Measurements from ENCODE around the gene CST7.

DNA sequence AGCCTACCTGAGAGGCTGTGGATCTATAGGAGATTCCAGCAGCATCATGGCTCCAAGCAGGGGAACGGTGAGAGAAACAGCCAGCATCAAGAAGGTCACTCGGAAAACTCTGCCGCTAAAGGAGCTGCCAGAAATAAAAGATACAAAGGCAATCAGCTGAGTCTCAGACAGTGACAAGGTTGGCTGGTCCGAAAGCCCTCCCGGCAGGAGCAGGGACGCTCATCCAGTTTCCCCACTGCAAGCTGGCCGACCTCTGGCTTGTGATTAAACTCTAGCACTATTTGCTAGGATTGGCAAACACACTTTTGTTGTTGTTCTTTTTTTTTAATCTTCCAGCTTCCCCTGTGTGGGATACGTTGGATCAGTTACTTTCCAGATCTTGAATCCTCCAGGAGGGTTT lies 34.8 kb downstream of the CST7 start:
- TF ChIP-seq, protein P1, sequence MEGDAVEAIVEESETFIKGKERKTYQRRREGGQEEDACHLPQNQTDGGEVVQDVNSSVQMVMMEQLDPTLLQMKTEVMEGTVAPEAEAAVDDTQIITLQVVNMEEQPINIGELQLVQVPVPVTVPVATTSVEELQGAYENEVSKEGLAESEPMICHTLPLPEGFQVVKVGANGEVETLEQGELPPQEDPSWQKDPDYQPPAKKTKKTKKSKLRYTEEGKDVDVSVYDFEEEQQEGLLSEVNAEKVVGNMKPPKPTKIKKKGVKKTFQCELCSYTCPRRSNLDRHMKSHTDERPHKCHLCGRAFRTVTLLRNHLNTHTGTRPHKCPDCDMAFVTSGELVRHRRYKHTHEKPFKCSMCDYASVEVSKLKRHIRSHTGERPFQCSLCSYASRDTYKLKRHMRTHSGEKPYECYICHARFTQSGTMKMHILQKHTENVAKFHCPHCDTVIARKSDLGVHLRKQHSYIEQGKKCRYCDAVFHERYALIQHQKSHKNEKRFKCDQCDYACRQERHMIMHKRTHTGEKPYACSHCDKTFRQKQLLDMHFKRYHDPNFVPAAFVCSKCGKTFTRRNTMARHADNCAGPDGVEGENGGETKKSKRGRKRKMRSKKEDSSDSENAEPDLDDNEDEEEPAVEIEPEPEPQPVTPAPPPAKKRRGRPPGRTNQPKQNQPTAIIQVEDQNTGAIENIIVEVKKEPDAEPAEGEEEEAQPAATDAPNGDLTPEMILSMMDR (IDR thresholded peaks at IDR 0.05), result no peak
- TF ChIP-seq REST (IDR thresholded peaks at IDR 0.05; ENCODE audit: insufficient read depth in 1 of 2, low read depth in 2 of 2, low read length in 1 of 2) (no peak), POLR2AphosphoS5 (IDR thresholded peaks at IDR 0.05; ENCODE audit: low read depth, low read length) (no peak), SIN3A (IDR thresholded peaks at IDR 0.05; ENCODE audit: borderline replicate concordance, insufficient read depth, low read depth, low read length) (no peak)
